ENCODE measurements around the gene DLGAP4. TPM values are rescaled to one million over a fixed set of nuclear protein-coding genes. Genes with fewer than 3 reads are reported as not detected.

The DLGAP4 gene
- total RNA-seq, 2 donors from 2014 or later, result 62.9 to 78.2 TPM

- no peak for DNase-seq
- Mint-ChIP-seq H3K4me3 (no peak overlapping the region), H3K4me1 (no peaks in the 10 kb centered on the region)
Observed at GRCh38 chr20:36271639-36272546, 34.2 kb upstream of the DLGAP4 start.

GRCh38 chr20:36272547-36273220, 33.5 kb upstream of the DLGAP4 start:
- H3K9me3 Mint-ChIP-seq, result no peaks in the 10 kb centered on the region
- H3K4me1 ChIP-seq (ENCODE audit: control insufficient read depth, insufficient read depth, low read length), result no peaks in the 10 kb centered on the region
- H3K9ac ChIP-seq (ENCODE audit: extremely low read depth, low read length, poor library complexity, severe bottlenecking), result no peak overlapping the region
- H3K4me3 Mint-ChIP-seq, result no peak overlapping the region
- DNase-seq, result no peak
- no peak overlapping the region for H3K27ac Mint-ChIP-seq
- no peaks in the 10 kb centered on the region for H3K27me3 ChIP-seq (ENCODE audit: control insufficient read depth, insufficient read depth, low read length, poor library complexity, severe bottlenecking)
- no peaks in the 10 kb centered on the region for H3K4me1 Mint-ChIP-seq
- H3K27me3 Mint-ChIP-seq (ENCODE audit: insufficient read depth), result no peaks in the 10 kb centered on the region
- H3K27ac ChIP-seq (ENCODE audit: low read depth, low read length), result no peak overlapping the region
- H3K36me3 ChIP-seq (ENCODE audit: control insufficient read depth, insufficient read depth, low read length), result no peaks in the 10 kb centered on the region
- WGBS, 2 experiments (ENCODE audit: insufficient coverage in 1 of 2, insufficient read length in 1 of 2), result 88 to 90% methylated on average over 8 to 12 of the region's 12 CpGs
- no peak for TF ChIP-seq CTCF (conservative IDR thresholded peaks at IDR 0.05)
- H3K36me3 Mint-ChIP-seq (ENCODE audit: low read depth), result no peaks in the 10 kb centered on the region
- H3K9me3 ChIP-seq (ENCODE audit: control insufficient read depth, low read length), result no peaks in the 10 kb centered on the region
- no peak overlapping the region for H3K4me3 ChIP-seq (ENCODE audit: low read length)

More at GRCh38 chr20:36271639-36272546, 34.2 kb upstream of the DLGAP4 start:
- no peaks in the 10 kb centered on the region for H3K9me3 Mint-ChIP-seq
- no peak overlapping the region for H3K27ac ChIP-seq (ENCODE audit: low read depth, low read length)
- 93 to 94% methylated on average over 12 to 21 of the region's 21 CpGs for WGBS, 2 experiments (ENCODE audit: insufficient coverage in 1 of 2, insufficient read length in 1 of 2)
- no peak overlapping the region for H3K27ac Mint-ChIP-seq
- no peaks in the 10 kb centered on the region for H3K4me1 ChIP-seq (ENCODE audit: control insufficient read depth, insufficient read depth, low read length)
- no peak for TF ChIP-seq CTCF (conservative IDR thresholded peaks at IDR 0.05)
- H3K27me3 ChIP-seq (ENCODE audit: control insufficient read depth, insufficient read depth, low read length, poor library complexity, severe bottlenecking), result no peaks in the 10 kb centered on the region
- no peaks in the 10 kb centered on the region for H3K36me3 ChIP-seq (ENCODE audit: control insufficient read depth, insufficient read depth, low read length)
- H3K9me3 ChIP-seq (ENCODE audit: control insufficient read depth, low read length), result no peaks in the 10 kb centered on the region
- no peak overlapping the region for H3K4me3 ChIP-seq (ENCODE audit: low read length)
- no peak overlapping the region for H3K9ac ChIP-seq (ENCODE audit: extremely low read depth, low read length, poor library complexity, severe bottlenecking)
- H3K27me3 Mint-ChIP-seq (ENCODE audit: insufficient read depth), result no peaks in the 10 kb centered on the region
- H3K36me3 Mint-ChIP-seq (ENCODE audit: low read depth), result no peaks in the 10 kb centered on the region

- H3K4me1 Mint-ChIP-seq, result no peaks in the 10 kb centered on the region
- Histone ChIP-seq H3K36me3 (ENCODE audit: control insufficient read depth, insufficient read depth, low read length) (no peaks in the 10 kb centered on the region), H3K9me3 (ENCODE audit: control insufficient read depth, low read length) (no peaks in the 10 kb centered on the region), H3K4me1 (ENCODE audit: control insufficient read depth, insufficient read depth, low read length) (no peaks in the 10 kb centered on the region), H3K27ac (ENCODE audit: low read depth, low read length) (peak overlapping the region; percentile 72), H3K9ac (ENCODE audit: extremely low read depth, low read length, poor library complexity, severe bottlenecking) (no peak overlapping the region), H3K4me3 (ENCODE audit: low read length) (no peak overlapping the region), H3K27me3 (ENCODE audit: control insufficient read depth, insufficient read depth, low read length, poor library complexity, severe bottlenecking) (no peaks in the 10 kb centered on the region)
- H3K9me3 Mint-ChIP-seq, result no peaks in the 10 kb centered on the region
- DNase-seq, result no peak
- H3K27ac Mint-ChIP-seq, result no peak overlapping the region
- H3K36me3 Mint-ChIP-seq (ENCODE audit: low read depth), result no peaks in the 10 kb centered on the region
- WGBS, 2 experiments (ENCODE audit: insufficient coverage in 1 of 2, insufficient read length in 1 of 2), result 83 to 91% methylated on average over 11 to 12 of the region's 12 CpGs
- peak; percentile 64 for TF ChIP-seq CTCF (conservative IDR thresholded peaks at IDR 0.05)
- no peaks in the 10 kb centered on the region for H3K27me3 Mint-ChIP-seq (ENCODE audit: insufficient read depth)
- no peak overlapping the region for H3K4me3 Mint-ChIP-seq
Observed at GRCh38 chr20:36273414-36274180, 32.5 kb upstream of the DLGAP4 start.

All from endodermal cell (in vitro differentiated cells).